ENCODE data around the gene NELFB.

Gene NELFB

DNA sequence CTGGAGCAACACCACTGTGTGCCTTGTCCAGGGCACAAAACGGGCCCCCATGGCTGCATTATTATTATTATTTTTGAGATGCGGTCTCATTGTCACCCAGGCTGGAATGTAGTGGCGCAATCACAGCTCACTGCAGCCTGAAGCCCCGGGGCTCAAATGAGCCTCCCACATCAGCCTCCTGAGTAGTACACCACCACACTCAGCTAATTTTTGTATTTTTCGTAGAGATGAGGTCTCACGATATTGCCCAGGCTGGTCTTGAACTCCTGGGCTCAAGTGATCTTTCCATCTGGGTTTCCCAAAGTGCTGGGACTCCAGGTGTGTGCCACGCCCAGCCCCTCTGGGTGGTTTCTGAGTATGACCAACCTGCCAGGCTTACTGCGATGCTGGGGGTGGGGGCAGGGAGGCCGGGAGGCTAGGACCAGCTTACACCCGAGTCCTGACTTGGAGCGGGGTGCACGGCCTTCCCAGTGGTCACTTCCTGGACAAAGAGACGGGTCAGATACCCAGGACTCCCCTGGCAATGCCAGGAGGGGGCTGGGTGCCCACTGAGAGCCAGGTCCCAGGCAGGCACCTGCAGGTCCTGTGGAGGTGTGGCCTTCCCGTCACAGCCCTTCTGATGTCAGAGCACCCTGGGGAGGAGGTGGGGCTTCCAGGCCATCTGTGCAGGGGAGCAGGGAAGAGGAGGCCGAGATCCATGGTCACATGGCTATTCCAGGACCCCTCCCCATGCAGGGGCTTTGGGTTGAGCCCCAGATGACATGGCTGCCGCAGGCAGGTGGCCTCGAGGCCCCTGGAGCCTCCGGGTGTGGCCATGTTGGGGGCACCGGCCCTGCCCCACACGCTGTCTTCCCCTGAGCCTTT lies 55.3 kb downstream of the NELFB start:
- peaks cover 5% of the 10 kb centered on the region for H3K4me1 Mint-ChIP-seq
- H3K9me3 Mint-ChIP-seq: no peaks in the 10 kb centered on the region
- H3K36me3 Mint-ChIP-seq (ENCODE audit: low read depth): no peaks in the 10 kb centered on the region
- H3K27me3 Mint-ChIP-seq (ENCODE audit: low read depth): no peaks in the 10 kb centered on the region
- TF ChIP-seq CTCF (IDR thresholded peaks at IDR 0.05; ENCODE audit: unreplicated experiment in 3 of 3): no peak
- no peak overlapping the region for H3K4me3 Mint-ChIP-seq
- no peak overlapping the region for H3K27ac Mint-ChIP-seq

DNA sequence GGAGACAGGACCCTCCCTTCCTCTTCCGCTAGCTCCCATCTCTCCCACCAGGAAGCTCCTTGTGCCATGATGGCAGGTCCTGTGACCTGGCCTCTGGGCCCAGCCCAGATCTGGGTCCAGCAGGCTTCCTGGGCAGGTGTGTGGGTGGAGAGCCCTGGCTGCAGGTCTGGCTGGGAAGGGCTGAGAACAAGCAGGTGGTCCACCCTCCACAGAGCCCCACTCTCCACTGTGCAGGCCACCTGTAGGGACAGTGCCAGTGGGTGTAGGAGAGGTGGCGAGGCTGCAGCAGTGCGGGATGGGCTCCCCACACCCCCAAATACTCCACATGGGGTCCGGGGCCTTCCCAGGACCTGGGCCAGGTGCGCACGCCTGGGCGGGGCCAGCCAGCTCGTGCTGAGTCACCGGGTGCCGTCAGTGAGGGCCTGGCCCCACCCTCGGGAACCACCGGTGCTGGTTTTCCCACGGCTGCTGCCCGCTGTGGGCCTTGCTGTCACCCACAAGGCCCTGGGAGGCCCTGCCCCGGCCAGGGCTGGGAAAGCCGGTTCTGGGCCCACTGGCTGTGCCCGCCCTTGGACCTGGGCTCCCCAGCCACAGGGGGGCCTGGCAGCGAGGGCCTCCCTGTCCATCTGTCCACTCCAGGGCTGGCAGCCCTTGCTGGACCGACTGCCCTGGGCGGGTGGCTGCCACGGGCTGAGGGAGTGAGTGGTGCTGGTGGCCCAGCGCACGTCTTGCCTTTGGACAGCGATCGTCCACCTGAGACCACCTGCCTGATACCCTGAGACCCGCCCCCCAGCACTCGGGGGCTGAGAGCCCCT lies 56.3 kb downstream of the NELFB start:
- Mint-ChIP-seq H3K4me3 (no peak overlapping the region), H3K27ac (no peak overlapping the region), H3K27me3 (ENCODE audit: low read depth) (no peaks in the 10 kb centered on the region), H3K9me3 (no peaks in the 10 kb centered on the region), H3K4me1 (peaks cover 5% of the 10 kb centered on the region), H3K36me3 (ENCODE audit: low read depth) (no peaks in the 10 kb centered on the region)
- TF ChIP-seq CTCF (IDR thresholded peaks at IDR 0.05; ENCODE audit: unreplicated experiment in 3 of 3): no peak

GRCh38 chr9:137311986-137312851 lies 57.1 kb downstream of the NELFB start:
- TF ChIP-seq CTCF (IDR thresholded peaks at IDR 0.05; ENCODE audit: unreplicated experiment in 3 of 3): no peak
- Mint-ChIP-seq H3K27me3 (ENCODE audit: low read depth) (no peaks in the 10 kb centered on the region), H3K4me3 (no peak overlapping the region)

GRCh38 chr9:137312852-137313325 lies 57.8 kb downstream of the NELFB start:
- Mint-ChIP-seq H3K9me3 (no peaks in the 10 kb centered on the region), H3K4me1 (peaks cover 5% of the 10 kb centered on the region), H3K27me3 (ENCODE audit: low read depth) (no peaks in the 10 kb centered on the region), H3K27ac (no peak overlapping the region), H3K36me3 (ENCODE audit: low read depth) (no peaks in the 10 kb centered on the region), H3K4me3 (no peak overlapping the region)
- no peak for TF ChIP-seq CTCF (IDR thresholded peaks at IDR 0.05; ENCODE audit: unreplicated experiment in 3 of 3)

More at GRCh38 chr9:137311986-137312851, 57.1 kb downstream of the NELFB start:
- no peak overlapping the region for H3K27ac Mint-ChIP-seq
- no peaks in the 10 kb centered on the region for H3K36me3 Mint-ChIP-seq (ENCODE audit: low read depth)
- H3K9me3 Mint-ChIP-seq: no peaks in the 10 kb centered on the region
- peaks cover 5% of the 10 kb centered on the region for H3K4me1 Mint-ChIP-seq

DNA sequence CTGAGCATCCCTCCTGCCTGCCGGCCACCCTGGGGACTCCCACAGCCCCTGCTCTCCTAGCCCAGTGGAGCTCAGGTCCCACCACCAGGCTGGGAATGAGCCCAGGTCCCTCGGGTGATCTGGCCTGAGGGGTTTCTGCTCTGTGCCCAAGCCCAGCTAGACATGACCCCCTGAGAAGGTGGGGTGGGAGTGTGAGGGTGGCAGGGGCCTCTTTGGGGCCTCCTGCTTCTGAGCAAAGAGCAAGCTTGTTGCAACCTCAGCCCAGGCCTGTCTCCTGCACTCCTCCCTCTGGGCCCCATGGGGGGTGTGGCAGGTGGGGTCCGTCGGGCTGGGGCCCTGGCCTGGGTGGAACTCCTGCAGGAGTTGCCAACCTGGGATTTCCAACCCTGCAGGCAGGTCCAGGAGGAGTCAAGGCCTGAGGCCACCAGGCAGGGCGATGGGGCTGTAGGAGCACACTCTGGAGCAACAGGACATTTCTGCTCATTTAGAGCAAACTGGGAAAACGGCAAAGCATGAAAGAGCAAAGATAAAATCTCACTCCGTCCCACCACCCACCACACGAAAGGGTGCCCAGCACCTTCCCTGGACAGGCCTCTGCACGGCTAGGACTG lies 58.3 kb downstream of the NELFB start:
- Mint-ChIP-seq H3K9me3 (no peaks in the 10 kb centered on the region), H3K4me1 (peaks cover 5% of the 10 kb centered on the region), H3K36me3 (ENCODE audit: low read depth) (no peaks in the 10 kb centered on the region), H3K27ac (peak overlapping the region in 1 of 3 experiments; percentile 76), H3K27me3 (ENCODE audit: low read depth) (no peaks in the 10 kb centered on the region), H3K4me3 (peak overlapping the region in 1 of 3 experiments; percentile 46)
- TF ChIP-seq CTCF (IDR thresholded peaks at IDR 0.05; ENCODE audit: unreplicated experiment in 3 of 3): no peak

Data from nephron (organoid).